ENCODE data around the gene SMAD6. TPM values are rescaled to one million over a fixed set of nuclear protein-coding genes. Genes with fewer than 3 reads are reported as not detected.

SMAD6 gene
- total and polyA plus RNA-seq, 3 experiments from 2014 or later = 0.04 to 0.26 TPM; not detected in 1

GRCh38 chr15:66655997-66656396, 46.0 kb upstream of the SMAD6 start:
- Histone ChIP-seq H3K9me3 (ENCODE audit: low read length) (no peaks in the 10 kb centered on the region), H3K27me3 (ENCODE audit: insufficient read depth, low read length, poor library complexity, severe bottlenecking) (no peaks in the 10 kb centered on the region), H3K36me3 (ENCODE audit: insufficient read depth, low read length) (no peaks in the 10 kb centered on the region), H3K4me3 (ENCODE audit: low read length) (no peak overlapping the region), H3K4me1 (ENCODE audit: insufficient read depth, low read length) (peaks cover 4% of the 10 kb centered on the region), H3K27ac (ENCODE audit: low read depth, low read length) (peak overlapping the region; percentile 47)
- Mint-ChIP-seq H3K36me3 (no peaks in the 10 kb centered on the region), H3K4me1 (peaks cover 0 to 11% (median 7%) of the 10 kb centered on the region in 3 donors), H3K9me3 (no peaks in the 10 kb centered on the region), H3K4me3 (no peak overlapping the region), H3K27ac (no peak overlapping the region), H3K27me3 (peaks cover 15 to 50% of the 10 kb centered on the region in 2 donors)
- no peak for DNase-seq
- POLR2A ChIA-PET = no interaction called here
- CTCF ChIA-PET = interaction anchor here (0.7 to 1.2 kb wide), 2 partner anchors 29 to 196 kb away, joined by 3 to 4 read pairs; no protein-coding TSS in a partner anchor

- POLR2A ChIA-PET = no interaction called here
- H3K27me3 Mint-ChIP-seq = peaks cover 15 to 48% of the 10 kb centered on the region in 2 donors
- no peaks in the 10 kb centered on the region for H3K36me3 ChIP-seq (ENCODE audit: insufficient read depth, low read length)
- H3K27me3 ChIP-seq (ENCODE audit: insufficient read depth, low read length, poor library complexity, severe bottlenecking) = no peaks in the 10 kb centered on the region
- no peak overlapping the region for H3K4me3 ChIP-seq (ENCODE audit: low read length)
- no peaks in the 10 kb centered on the region for H3K9me3 ChIP-seq (ENCODE audit: low read length)
- DNase-seq = no peak
- H3K9me3 Mint-ChIP-seq = no peaks in the 10 kb centered on the region
- peaks cover 4% of the 10 kb centered on the region for H3K4me1 ChIP-seq (ENCODE audit: insufficient read depth, low read length)
- no peaks in the 10 kb centered on the region for H3K36me3 Mint-ChIP-seq
- H3K4me3 Mint-ChIP-seq = no peak overlapping the region
- no peak overlapping the region for H3K27ac Mint-ChIP-seq
- H3K4me1 Mint-ChIP-seq = peaks cover 0 to 11% (median 7%) of the 10 kb centered on the region in 3 donors
- H3K27ac ChIP-seq (ENCODE audit: low read depth, low read length) = no peak overlapping the region
- CTCF ChIA-PET = no interaction called here
These were observed 44.6 kb upstream of the SMAD6 start for GRCh38 chr15:66657185-66658020.

GRCh38 chr15:66658044-66658443, 44.0 kb upstream of the SMAD6 start:
- Mint-ChIP-seq H3K36me3 (no peaks in the 10 kb centered on the region), H3K4me3 (no peak overlapping the region), H3K27ac (no peak overlapping the region), H3K9me3 (no peaks in the 10 kb centered on the region), H3K27me3 (peaks cover 15 to 43% of the 10 kb centered on the region in 2 donors), H3K4me1 (peaks cover 0 to 11% (median 7%) of the 10 kb centered on the region in 3 donors)
- no peaks in the 10 kb centered on the region for H3K36me3 ChIP-seq (ENCODE audit: insufficient read depth, low read length)
- no peaks in the 10 kb centered on the region for H3K9me3 ChIP-seq (ENCODE audit: low read length)
- H3K4me1 ChIP-seq (ENCODE audit: insufficient read depth, low read length) = peaks cover 4% of the 10 kb centered on the region
- no peaks in the 10 kb centered on the region for H3K27me3 ChIP-seq (ENCODE audit: insufficient read depth, low read length, poor library complexity, severe bottlenecking)
- DNase-seq = no peak
- no peak overlapping the region for H3K4me3 ChIP-seq (ENCODE audit: low read length)
- ChIA-PET CTCF (no interaction called here), POLR2A (no interaction called here)
- H3K27ac ChIP-seq (ENCODE audit: low read depth, low read length) = no peak overlapping the region

- Mint-ChIP-seq H3K36me3 (no peaks in the 10 kb centered on the region), H3K4me3 (no peak overlapping the region), H3K4me1 (peaks cover 0 to 11% (median 7%) of the 10 kb centered on the region in 3 donors), H3K9me3 (no peaks in the 10 kb centered on the region), H3K27me3 (peaks cover 13 to 37% of the 10 kb centered on the region in 2 donors), H3K27ac (no peak overlapping the region)
- CTCF ChIA-PET = no interaction called here
- POLR2A ChIA-PET = no interaction called here
- no peak overlapping the region for H3K4me3 ChIP-seq (ENCODE audit: low read length)
- peaks cover 4% of the 10 kb centered on the region for H3K4me1 ChIP-seq (ENCODE audit: insufficient read depth, low read length)
- no peak overlapping the region for H3K27ac ChIP-seq (ENCODE audit: low read depth, low read length)
- H3K9me3 ChIP-seq (ENCODE audit: low read length) = no peaks in the 10 kb centered on the region
- no peaks in the 10 kb centered on the region for H3K36me3 ChIP-seq (ENCODE audit: insufficient read depth, low read length)
- DNase-seq = no peak
- H3K27me3 ChIP-seq (ENCODE audit: insufficient read depth, low read length, poor library complexity, severe bottlenecking) = no peaks in the 10 kb centered on the region
These were observed 43.2 kb upstream of the SMAD6 start for GRCh38 chr15:66658855-66659254.

- Histone ChIP-seq H3K36me3 (ENCODE audit: insufficient read depth, low read length) (no peaks in the 10 kb centered on the region), H3K27me3 (ENCODE audit: insufficient read depth, low read length, poor library complexity, severe bottlenecking) (no peaks in the 10 kb centered on the region), H3K27ac (ENCODE audit: low read depth, low read length) (no peak overlapping the region), H3K4me1 (ENCODE audit: insufficient read depth, low read length) (peaks cover 4% of the 10 kb centered on the region), H3K9me3 (ENCODE audit: low read length) (no peaks in the 10 kb centered on the region), H3K4me3 (ENCODE audit: low read length) (no peak overlapping the region)
- Mint-ChIP-seq H3K27ac (no peak overlapping the region), H3K4me1 (peaks cover 0 to 8% (median 3%) of the 10 kb centered on the region in 3 donors), H3K4me3 (no peak overlapping the region), H3K27me3 (peaks cover 11 to 33% of the 10 kb centered on the region in 2 donors), H3K9me3 (no peaks in the 10 kb centered on the region), H3K36me3 (no peaks in the 10 kb centered on the region)
- ChIA-PET POLR2A (no interaction called here), CTCF (no interaction called here)
- no peak for DNase-seq
These were observed 42.7 kb upstream of the SMAD6 start for GRCh38 chr15:66659384-66659783.

GRCh38 chr15:66661432-66662096, 40.5 kb upstream of the SMAD6 start:
- Histone ChIP-seq H3K27ac (ENCODE audit: low read depth, low read length) (peak overlapping the region; percentile 81), H3K4me1 (ENCODE audit: insufficient read depth, low read length) (no peaks in the 10 kb centered on the region), H3K27me3 (ENCODE audit: insufficient read depth, low read length, poor library complexity, severe bottlenecking) (no peaks in the 10 kb centered on the region), H3K9me3 (ENCODE audit: low read length) (no peaks in the 10 kb centered on the region), H3K36me3 (ENCODE audit: insufficient read depth, low read length) (no peaks in the 10 kb centered on the region), H3K4me3 (ENCODE audit: low read length) (no peak overlapping the region)
- peaks cover 6 to 22% of the 10 kb centered on the region in 2 donors for H3K27me3 Mint-ChIP-seq
- H3K4me1 Mint-ChIP-seq = no peaks in the 10 kb centered on the region
- no peaks in the 10 kb centered on the region for H3K36me3 Mint-ChIP-seq
- no peak for DNase-seq
- no peak overlapping the region for H3K27ac Mint-ChIP-seq
- POLR2A ChIA-PET = no interaction called here
- H3K9me3 Mint-ChIP-seq = no peaks in the 10 kb centered on the region
- CTCF ChIA-PET = no interaction called here
- H3K4me3 Mint-ChIP-seq = no peak overlapping the region

GRCh38 chr15:66662522-66662921, 39.5 kb upstream of the SMAD6 start:
- no peaks in the 10 kb centered on the region for H3K9me3 Mint-ChIP-seq
- no peak for DNase-seq
- peaks cover 6 to 19% of the 10 kb centered on the region in 2 donors for H3K27me3 Mint-ChIP-seq
- H3K36me3 ChIP-seq (ENCODE audit: insufficient read depth, low read length) = no peaks in the 10 kb centered on the region
- no peaks in the 10 kb centered on the region for H3K27me3 ChIP-seq (ENCODE audit: insufficient read depth, low read length, poor library complexity, severe bottlenecking)
- CTCF ChIA-PET = no interaction called here
- peak overlapping the region; percentile 81 for H3K27ac ChIP-seq (ENCODE audit: low read depth, low read length)
- no peaks in the 10 kb centered on the region for H3K9me3 ChIP-seq (ENCODE audit: low read length)
- no peak overlapping the region for H3K4me3 ChIP-seq (ENCODE audit: low read length)
- H3K4me3 Mint-ChIP-seq = no peak overlapping the region
- no peaks in the 10 kb centered on the region for H3K4me1 ChIP-seq (ENCODE audit: insufficient read depth, low read length)
- no peaks in the 10 kb centered on the region for H3K4me1 Mint-ChIP-seq
- POLR2A ChIA-PET = no interaction called here
- H3K36me3 Mint-ChIP-seq = peaks cover 0 to under 1% (median 0%) of the 10 kb centered on the region in 3 donors
- H3K27ac Mint-ChIP-seq = no peak overlapping the region

- no peaks in the 10 kb centered on the region for H3K36me3 ChIP-seq (ENCODE audit: insufficient read depth, low read length)
- ChIA-PET CTCF (no interaction called here), POLR2A (no interaction called here)
- no peaks in the 10 kb centered on the region for H3K4me1 ChIP-seq (ENCODE audit: insufficient read depth, low read length)
- Mint-ChIP-seq H3K4me1 (no peaks in the 10 kb centered on the region), H3K27ac (no peak overlapping the region), H3K27me3 (peaks cover 2 to 19% of the 10 kb centered on the region in 2 donors), H3K4me3 (no peak overlapping the region), H3K9me3 (peaks cover 0 to 3% (median 0%) of the 10 kb centered on the region in 5 donors), H3K36me3 (peaks cover 0 to 5% (median 0%) of the 10 kb centered on the region in 3 donors)
- H3K4me3 ChIP-seq (ENCODE audit: low read length) = no peak overlapping the region
- H3K27ac ChIP-seq (ENCODE audit: low read depth, low read length) = no peak overlapping the region
- no peaks in the 10 kb centered on the region for H3K9me3 ChIP-seq (ENCODE audit: low read length)
- H3K27me3 ChIP-seq (ENCODE audit: insufficient read depth, low read length, poor library complexity, severe bottlenecking) = no peaks in the 10 kb centered on the region
- DNase-seq = no peak
These were observed 38.4 kb upstream of the SMAD6 start for GRCh38 chr15:66663664-66664063.
